ENCODE data around the gene ZBTB7C.

Gene ZBTB7C

DNA sequence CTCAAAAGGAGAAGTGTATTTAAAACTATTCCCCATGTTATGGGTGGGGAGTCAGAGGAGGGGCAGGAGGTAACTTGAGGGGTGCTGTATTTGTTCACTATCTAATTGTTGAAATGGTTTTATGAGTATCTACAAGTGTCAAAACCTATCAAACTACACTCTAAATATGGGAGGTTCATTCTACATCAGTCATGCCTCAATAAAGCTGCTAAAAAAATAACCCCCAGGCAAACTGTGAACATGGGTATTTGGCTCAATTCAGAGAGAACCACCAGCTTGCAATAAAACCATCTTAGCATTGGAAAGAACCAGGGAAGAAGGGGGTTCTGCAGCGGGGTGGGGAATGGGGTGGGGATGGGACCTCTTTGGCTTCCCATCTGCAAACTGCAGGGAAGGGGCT lies 302.7 kb downstream of the ZBTB7C start:
- DNase-seq, result no peak

DNA sequence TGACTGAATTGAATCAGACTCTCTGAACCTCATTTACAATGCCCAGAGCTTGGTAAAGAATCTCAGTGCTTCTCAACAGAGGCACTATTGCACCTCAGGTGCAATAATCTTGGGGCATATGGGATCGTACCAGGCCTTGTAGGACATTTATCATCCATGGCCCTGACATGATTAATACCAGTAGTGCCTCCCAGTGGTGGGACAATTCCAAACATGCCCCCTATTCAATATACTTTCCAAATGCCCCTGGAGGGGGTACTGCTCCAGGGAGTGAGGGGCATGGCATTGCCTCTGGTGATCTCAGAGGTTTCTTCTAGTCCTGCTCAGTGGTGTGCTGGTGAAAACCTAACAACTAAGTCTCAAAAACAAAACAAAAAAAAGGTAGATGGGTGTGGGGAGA lies 303.9 kb downstream of the ZBTB7C start:
- DNase-seq, result no peak

DNA sequence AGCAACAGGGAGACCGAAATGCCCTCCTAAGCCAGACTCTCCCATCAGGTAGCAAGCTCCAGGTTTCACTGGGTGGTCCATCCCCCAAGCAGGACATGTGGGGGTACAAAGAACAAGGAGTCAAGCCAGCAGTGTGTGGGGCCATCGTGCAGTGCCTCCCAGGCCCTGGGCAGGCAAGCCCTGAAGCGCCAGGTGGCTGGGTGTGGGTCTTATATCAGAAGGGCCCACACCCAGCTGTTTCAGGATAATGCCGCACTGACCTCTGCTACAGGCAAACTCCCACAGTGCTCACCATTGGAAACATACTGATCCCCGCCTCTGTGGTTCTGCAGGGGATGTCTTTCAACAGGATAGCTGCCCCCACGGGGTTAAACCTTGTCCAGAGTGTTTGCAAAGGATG lies 304.5 kb downstream of the ZBTB7C start:
- DNase-seq, result no peak

DNA sequence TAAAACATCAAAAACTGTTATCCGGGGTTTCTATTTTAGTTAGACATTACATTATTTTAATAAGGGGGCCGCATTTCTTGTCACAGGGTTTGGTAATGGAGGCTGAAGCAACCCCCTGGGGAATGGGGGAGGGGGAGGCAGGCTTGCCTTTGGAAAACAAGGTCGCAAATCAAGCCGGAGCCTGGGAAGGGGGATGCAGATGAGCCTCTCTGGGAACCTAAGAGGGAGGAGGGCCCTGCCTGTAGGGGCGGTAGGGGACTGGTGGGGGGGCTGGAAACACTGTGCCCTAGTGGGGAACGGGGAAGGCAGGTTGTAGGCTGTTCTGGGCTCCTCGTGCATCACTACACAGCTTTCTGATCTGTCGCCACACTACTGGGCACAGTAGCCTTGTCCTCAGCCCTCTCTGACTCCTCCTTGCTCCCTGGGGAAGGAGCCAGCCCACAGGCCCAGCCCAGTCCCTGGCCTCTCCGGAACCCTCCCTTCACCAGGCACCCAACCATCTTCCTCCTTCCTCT lies 308.5 kb downstream of the ZBTB7C start:
- DNase-seq, result no peak

DNA sequence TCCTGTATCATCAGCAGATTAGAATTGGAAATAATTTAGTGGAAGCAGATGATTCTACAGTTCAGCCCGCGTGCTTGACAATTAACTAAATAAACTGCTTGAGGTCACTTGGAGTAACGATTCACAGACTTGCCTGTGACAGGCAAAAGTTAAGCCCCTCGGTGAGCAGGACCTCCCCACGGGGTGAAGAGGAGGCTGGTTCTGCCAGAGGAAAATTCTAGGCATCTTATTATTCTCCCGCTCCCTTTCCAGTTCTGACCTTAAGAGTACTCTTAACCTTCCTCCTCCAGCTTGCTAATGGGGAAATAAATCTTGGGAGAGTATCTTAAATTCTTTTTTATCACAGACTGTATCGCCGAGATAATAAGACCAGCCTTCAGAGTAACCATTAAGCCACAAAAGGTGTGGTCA lies 309.0 kb downstream of the ZBTB7C start:
- DNase-seq, result no peak

DNA sequence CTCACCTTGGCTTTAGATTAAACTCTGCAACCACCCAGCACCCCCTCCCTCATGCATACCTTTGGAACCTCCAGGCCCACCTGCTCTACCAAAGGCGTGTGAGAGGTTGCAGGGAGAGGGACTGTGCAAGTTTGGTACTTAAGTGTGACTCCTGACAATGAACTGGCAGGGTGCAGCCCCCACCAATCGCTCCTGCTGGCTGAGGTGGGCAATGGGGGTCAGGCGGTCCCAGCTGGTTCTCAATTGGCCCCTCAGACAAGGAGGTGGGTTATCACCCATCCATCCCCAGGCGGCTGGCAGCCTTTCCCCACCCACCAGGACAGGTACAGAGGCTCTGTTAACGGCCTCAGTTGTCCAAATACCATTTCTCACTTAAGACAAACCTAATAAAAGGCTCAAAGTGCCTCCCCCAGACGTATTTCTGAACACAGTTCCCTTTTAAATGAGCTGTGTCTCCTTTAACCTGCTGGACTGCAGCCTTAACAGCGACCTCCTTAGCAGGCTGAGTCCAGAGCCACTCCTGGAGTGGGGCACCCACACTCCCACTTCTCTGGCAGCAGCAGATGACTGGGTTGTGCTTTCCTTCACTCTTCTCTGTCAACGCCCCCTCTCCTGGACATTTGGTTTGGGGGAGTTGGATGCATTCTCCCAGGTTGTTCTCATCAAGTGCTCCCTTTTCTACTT lies 309.6 kb downstream of the ZBTB7C start:
- DNase-seq, result no peak

DNA sequence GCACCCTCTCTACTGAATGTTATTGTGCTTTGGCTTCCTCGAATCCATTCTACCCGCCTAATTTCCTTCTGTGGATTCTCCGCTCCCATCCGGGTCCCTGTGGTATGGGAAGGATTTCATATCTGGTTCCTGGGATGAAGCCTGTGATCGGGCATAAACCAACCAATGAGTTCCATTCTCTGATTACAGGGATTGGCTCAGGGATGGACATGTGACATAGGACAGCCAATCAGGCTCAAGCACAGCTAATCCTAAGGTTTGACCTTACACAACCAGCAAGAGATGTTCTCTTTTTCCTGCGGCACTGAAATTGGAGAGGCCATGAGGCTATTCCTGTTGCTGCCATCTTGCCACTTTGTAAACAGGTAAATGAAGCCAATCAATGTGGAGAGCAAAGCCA lies 310.6 kb downstream of the ZBTB7C start:
- DNase-seq, result no peak

DNA sequence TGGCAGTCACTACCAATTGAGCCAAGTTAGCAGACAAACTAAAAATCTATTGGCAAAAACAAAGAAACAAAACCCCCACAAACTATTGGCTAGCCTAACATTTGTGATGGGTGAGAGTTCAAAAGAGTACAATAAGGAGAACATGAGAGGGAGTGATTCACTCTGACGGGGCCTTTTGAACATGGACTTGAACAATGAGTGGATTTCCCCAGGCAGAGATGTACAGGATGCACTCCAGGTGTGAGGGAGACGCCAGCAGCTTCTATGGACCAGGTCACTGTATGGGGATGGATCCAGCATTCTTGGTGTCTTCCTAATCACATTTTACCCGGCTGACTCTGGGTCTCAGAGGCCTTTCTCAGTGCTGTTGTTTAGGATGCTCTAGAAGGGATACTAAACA lies 311.2 kb downstream of the ZBTB7C start:
- DNase-seq, result no peak

DNA sequence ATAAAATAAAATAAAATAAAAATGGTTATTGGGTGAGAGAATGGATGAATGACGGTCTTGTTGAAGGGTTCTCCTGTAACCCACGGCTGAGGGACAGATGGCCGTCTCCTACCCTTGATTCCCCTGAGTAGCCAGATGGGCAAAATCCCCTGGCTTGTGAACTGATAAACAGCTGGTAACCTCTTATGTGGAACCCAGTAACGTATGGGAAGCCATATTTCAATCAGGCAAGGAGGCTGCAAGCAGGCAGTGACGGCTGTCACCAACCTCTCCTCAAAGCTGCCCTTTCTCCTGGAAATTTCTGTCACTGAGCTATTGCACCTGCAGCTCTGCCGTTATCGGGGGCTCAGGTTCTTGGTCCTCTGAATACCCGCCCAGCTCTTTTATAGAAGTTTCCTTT lies 313.5 kb downstream of the ZBTB7C start:
- no peak for DNase-seq

DNA sequence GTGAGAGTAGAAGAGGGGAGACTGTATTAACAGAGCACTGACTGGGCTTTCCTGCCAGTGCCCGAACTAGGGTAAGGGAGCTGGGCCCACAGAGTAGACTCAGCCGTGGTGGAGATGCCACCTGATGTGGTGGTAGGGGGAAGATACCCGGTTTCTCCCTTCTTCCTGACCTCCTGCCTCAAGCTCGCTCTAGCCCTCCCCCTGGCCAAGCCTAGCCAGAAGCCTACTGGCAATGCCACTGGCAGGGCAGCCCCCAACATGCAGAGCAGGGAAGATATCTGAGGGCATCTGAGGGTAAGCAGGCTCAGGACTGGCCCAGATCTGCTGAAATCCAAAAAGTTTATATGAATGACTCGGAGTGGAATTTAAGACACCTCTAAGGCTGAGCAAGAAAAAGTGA lies 316.1 kb downstream of the ZBTB7C start:
- no peak for DNase-seq

DNA sequence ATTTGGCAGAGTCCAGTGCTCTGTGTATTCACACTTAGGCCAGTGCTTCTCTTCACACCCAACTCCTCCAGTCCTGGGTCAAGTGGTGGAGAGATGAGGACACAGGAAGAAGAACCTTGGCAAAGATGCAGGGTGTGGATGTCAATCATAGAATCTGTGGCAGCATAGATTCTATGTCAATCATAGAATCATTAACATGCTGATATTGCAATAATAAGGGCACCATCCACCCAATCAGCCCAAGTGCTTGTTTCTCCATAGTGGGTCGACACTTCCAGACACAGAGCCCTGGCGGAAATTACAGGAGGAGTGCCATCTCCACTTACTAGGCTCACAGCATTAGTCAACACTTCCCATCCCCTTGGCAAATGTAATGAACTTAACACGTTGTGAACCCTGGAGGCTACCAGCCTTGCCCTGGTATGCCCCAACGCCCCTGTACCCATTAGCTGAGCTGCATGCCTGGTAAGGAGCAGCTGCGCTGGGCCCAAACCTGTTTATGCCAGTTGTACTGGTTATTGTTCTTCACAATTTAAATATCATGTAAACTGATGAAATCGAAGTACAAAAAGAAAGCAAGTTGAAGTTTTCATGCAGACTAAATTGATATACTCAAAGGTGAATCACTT lies 317.2 kb downstream of the ZBTB7C start:
- no peak for DNase-seq

DNA sequence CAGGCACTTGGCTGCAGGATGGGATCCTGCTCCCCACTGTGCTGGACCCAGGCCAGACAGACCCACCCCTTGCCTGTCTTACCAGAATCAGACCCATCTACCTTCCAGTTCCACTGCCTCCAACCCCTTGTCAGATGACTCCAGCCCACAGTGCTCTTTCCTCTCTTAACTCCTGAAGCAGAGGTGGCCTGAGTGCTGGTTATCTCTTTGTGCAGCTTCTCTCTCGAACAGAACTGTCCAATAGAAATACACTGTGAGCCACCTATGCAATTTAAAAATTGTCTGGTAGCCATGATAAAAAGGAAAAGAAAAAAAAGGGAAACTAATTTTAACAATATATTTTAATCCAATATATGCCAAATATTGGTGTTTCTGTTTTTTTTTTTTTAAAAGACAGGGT lies 318.5 kb downstream of the ZBTB7C start:
- DNase-seq, result no peak

DNA sequence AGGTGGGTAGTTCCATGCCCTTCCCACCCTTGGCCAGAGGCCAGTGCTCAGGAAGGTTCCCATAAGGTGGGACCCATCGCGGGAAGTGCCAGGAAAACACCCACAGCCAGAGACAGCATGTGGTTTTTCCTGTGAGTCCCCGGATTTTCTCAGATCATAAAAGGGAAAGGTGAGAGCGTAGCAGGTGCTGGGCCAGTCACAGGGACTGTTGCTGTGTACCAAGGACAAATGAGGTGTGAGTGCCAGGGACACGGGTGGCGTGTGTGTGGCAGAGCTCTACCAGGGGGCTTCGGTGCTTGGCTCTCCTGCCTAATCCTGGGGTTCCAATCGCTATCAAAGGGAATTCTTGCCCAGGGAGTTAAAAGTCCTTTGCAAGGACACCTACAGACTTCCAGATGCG lies 319.2 kb downstream of the ZBTB7C start:
- DNase-seq, result no peak

DNA sequence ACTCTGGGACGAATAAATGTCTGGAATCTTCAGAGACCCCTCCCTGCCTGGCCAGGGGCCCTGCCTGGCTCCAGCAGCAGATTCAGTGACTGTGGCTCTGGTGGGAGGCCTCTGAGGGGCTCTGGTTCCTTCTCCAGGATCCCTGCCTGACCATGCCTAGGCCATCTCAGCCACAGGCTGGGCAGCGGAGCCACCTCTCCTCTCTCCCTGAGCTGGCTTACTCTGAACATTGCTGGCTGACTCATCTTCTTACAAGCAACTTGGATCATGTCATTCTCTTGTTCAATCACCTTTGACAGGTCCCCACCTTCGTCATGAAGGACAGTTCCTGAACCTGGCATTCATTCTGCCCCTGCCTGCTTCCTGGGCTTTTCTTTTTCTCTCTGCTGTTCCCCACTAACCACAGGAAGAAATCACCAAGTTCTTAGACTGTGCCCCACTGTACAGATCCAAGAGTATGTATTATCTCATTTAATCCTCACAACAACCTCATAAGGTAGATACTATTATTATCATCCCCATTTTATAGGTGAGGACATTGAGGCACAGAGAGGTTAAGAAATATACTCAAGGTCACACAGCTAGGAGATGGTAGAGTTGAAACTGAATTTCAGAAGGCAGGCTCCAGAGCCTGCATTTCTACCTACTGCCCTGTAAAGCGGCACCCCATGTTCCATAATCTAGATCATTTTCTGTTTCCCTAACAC lies 323.2 kb downstream of the ZBTB7C start:
- DNase-seq, result no peak

DNA sequence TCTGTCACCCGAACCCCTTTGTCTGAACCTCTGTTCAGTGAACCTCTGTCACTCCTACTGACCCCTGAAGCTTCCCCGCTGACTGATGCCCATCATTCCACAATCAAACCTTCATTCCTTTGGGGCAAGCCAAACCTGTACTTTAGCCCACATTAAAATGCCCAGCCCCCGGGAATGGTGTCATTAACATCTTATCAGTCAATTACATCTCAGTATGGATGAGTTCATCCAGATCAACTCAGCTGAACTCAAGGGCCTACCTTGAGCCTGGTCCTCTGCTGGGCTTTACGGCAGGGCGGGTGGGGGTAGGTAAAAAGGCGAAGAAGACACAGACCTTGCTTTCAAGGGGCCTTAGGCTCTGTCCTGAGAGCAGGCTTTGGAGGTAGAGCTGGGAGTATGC lies 324.3 kb downstream of the ZBTB7C start:
- DNase-seq, result no peak

DNA sequence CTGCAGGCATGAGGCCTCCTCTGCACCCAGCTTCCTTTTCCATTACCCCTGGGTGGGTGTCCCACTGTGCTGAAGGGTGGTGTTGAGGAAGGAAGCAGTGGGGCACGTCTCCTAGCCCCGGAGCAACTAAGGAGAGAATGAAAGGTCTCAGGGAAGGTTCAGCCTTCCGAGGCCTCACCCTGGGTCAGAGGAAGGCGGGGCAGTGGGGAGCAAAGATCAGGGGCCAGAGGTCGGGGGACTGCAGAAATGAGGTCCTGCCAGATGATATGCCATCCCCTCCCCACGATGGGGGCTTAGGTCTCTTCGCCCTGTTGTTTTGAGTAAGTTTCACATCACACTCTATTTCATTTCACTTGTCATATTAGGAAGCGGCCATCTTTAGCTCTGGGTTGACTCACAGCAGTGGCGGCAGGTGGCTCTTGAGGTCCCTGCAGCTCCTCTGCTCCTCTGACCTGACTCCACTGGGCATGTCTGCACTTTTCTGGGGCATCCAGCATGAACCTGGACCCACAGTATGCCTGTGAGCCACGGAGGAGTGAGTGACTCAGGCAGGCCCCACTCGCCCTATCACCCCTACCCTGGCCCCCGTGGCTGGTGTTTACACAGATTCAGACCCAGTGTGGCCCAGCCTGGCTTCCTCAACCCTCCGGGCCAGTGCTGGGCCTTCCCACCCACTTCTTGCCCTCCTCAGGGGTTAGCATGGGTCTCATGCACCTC lies 325.0 kb downstream of the ZBTB7C start:
- DNase-seq, result no peak

DNA sequence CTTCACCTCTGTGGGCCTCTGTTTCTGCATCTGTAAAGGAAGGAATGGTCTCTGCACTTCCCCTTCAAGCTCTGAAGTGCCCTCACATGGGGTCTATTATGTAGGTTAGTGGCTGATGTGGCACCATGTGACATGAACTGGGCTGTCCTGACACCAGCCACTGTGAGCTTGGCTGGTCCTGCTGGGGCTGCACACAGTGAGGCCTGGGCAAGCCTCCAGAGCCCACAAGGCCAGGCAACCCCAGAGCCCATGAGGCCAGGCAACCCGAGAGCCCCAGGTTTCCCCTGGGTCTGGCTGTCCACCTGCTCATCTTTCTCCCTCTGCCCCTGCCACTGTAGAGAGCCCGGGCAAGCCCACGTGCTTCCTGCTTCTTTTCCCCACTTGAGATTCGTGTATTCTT lies 328.6 kb downstream of the ZBTB7C start:
- no peak for DNase-seq

DNA sequence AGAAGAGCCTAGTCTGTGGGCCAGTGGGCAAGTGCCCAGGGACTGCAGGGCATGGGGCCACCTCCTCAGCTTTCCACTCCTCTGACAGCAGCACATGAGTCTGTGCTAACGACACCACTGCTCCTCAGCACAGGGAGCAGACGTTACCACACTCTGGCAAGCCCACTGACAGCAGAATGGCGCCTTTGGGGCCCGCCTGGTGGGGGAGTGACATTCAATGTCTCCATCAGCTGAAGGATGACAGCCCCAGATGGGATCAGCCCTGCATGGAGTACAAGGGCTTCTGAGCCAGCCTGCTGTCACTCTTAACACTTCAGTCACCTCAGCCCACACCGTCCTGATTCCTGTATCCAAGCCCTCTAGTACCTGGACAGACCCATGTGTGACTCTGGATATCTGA lies 329.3 kb downstream of the ZBTB7C start:
- no peak for DNase-seq

DNA sequence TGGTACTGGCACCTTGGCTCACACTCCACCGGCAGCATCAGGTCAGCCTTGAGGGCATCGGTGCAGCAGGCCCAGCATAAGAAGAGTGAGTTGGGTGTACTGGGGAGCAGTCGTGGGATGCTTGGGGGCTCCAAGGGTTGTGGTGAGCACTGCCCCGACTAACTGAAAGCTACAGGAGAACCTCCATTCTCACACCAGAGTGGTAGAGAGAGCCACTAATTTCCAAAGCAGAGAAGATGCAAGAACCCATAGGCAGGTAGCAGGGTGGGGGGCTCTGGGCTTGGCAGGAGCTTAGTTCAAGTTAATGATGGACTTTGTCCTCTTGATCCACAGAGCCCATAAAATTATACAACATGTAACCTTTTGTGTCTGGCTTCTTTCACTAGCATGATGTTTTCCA lies 330.7 kb downstream of the ZBTB7C start:
- DNase-seq, result no peak

DNA sequence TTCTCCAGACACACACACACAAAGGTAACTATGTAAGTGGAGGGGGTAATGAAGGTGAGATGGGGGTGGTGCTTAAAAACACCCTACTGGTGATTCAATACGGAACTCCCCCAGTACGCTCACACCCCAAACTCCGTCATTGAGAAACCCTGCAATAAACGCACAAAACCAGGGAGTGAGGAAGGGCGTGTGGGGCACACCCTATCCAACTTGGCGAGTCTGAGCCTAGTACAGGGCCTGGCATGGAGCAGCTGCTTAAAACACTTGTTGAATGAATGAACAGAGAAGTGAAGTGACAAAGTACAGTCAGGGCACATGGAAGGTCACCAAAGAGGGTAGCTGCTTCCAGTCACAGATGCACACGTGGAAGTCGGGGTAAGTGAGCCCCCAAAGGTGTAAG lies 331.9 kb downstream of the ZBTB7C start:
- no peak for DNase-seq

DNA sequence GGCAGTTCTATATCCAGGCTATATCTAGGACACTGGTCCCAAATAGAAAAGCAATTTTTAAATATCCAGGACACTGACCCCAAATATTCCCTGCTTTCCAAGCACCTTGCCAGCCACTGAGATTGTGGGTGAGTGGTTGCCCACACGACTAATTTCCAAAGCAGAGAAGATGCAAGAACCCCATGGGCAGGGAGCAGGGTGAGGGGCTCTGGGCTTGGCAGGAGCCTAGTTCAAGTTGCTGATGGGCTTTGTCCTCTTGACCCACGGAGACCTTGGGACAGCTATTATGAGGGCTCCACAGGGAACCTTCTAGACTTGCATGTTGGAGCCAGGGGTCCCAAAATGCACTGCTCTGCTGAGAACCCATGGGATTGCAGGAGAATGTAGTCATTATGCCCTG lies 332.7 kb downstream of the ZBTB7C start:
- DNase-seq, result no peak

DNA sequence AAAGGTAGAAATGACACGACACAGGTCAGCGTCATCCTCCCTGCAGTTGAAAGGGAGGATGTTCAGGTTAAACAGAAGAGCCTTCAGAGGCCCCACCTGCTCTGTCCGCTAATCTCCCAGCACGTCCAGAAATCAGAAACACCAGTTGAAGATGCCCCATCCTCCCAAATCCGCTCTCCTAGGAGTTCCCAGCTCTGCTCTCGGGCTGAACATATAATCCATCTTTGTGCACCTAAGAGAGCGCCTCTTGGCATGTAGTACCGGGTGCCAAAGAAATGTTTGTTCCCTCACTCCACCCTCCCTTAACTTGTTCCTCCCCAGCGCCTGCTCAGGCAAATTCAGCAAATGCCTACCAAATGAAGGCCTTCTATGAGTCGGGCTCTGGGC lies 333.5 kb downstream of the ZBTB7C start:
- no peak for DNase-seq

DNA sequence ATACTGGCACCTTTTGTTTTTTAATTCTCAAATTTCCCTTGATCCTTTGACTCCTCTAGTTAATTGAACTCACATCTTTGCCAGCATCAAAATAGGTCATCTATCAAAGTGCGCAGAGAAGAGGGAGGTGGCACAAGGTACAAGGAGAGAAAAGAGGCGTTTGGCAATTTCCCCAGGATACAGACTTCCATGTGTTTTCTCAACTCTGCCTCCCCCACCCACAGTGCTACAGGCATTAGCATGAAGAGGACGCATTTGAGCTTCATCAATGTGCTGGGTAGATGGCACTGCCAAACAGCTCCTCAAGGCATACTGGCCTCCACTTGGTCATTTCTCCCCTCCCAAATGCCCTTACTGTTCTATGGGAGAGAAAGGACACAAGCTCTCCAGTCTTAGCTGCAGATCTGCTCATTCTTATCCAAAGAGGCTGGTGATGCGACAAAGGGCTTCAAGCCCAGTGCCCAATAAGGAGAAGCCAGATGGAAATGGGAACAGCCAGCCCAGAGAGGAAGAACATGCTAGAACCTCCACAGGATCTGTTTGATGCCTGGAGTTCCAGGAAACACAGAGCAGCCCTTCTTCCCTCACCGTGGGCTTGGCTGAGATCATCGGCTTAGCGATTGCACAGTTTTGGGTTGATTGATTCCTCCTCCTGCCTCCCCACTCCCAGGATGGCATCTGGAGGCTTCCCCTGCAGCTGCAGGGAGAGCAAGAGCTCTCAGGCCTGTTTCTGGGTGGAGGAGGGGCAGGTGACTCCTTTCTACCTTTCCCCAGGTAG lies 334.1 kb downstream of the ZBTB7C start:
- DNase-seq, result no peak
